ENCODE data around the gene ABCC4. TPM values are rescaled to one million over a fixed set of nuclear protein-coding genes. Genes with fewer than 3 reads are reported as not detected.
"Not testable (repeated sequence)": the region's sequence is repeated elsewhere in the genome, so short reads cannot be mapped to it uniquely, and the experiment has no call there.

ABCC4 gene
- total RNA-seq, 1 donor from 2014 or later = 9.0 TPM

GRCh38 chr13:95298971-95299621 is 2.2 kb downstream of the ABCC4 start:
- no peak for DNase-seq

DNA sequence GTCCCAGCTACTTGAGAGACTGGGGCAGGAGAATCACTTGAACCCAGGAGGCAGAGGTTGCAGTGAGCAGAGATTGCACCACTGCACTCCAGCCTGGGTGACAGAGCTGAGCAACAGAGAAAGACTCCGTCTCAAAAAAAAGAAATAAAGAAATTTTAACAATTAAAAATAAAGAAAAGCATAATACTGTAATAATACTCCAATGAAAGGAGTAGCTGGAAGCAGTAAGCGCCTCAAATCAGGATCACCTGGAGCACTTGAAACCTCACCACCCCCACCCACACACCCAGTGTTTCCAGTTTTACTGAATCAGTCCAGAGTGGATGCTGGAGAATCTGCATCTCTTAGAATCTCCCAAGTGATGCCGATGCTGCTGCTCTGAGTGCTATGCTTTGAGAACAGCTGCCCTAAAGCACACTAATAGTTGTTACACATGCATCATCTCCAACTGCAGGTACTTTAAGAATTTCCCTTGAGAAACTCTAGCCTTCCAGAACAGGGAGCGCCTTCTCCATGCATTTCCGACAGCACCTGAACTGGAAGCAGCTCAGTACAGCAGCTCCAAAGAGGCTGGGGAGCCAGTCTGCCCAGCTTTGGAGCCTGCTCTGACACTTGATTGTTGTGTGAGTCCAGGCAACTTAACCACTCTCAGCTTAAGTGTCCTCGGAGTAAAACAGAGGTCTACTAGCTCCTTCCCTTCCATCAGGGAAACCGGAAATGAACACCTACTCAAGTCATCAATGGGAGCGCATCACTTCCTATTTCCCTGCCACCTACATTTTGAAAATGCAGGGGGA is 2.9 kb downstream of the ABCC4 start:
- DNase-seq = no peak

DNA sequence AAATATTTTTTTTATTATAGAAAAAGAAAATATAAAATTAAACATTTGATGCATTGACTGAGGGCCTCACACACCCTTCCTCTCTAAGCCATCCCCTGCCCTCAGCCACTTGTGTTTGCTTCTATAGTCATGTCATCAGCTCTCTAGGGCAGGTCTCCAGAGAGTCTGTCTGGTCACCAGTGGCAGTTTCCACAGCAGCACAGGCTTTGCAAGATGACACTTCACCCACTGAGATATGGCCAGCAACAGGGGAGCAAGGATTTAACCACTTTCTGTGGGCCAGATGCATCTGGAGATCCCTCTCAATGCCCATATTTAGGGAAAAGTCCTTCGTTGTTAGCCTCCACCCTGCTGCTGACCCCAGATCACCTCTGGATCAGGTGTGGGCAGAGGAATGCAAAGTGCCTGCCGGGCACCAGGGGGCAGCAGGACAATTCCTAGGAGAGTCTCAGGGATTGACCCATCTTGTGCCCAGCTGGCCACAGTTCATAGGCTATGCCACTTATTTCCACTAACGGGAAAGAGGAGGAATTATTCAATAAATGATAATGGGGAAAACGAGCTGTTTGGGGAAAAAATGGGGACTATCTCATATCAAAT is 4.8 kb downstream of the ABCC4 start:
- DNase-seq = no peak

DNA sequence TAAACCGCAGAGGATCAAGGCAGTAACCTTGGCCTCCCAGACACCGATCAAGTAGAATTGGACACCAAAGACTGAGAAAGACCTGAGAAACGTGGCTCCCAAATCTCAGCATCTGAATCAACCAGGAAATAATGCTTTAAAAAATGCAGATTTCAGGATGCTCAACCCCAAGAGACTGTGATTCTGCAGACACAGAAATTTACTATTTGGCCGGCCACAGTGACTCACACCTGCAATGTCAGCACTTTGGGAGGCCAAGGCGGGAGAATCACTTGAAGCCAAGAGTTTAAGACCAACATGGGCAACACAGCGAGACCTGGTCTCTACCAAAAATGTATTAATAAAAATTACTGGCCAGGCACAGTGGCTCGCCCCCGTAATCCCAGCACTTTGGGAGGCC is 6.2 kb downstream of the ABCC4 start:
- no peak for DNase-seq

- DNase-seq = no peak
These were observed 8.6 kb downstream of the ABCC4 start for GRCh38 chr13:95292622-95293021.

GRCh38 chr13:95289901-95290300 is 11.3 kb downstream of the ABCC4 start:
- not testable (repeated sequence) for DNase-seq

- no peak for DNase-seq
These were observed 12.2 kb downstream of the ABCC4 start for GRCh38 chr13:95289020-95289444.

DNA sequence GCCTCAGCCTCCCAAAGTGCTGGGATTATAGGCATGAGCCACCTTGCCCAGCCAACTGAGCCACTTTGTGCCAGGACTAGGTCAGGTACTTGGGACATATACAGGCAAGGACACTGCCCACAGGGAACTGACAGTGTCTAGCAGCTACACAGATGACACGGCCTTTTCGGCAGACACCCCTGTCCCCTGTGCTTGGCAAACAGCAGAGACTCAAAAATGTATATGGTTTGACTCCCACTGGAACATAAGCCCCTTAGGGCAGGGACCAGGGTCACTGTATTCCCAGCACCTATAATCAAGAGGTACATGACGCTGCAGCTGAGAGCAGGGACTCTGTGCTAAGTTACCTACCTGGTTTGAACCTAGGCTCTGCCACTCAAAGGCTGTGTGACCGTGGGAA is 16.8 kb downstream of the ABCC4 start:
- DNase-seq = no peak

GRCh38 chr13:95279016-95279415 is 22.2 kb downstream of the ABCC4 start:
- no peak for DNase-seq

- no peak for DNase-seq
These were observed 25.2 kb downstream of the ABCC4 start for GRCh38 chr13:95276037-95276505.

GRCh38 chr13:95275322-95276036 is 25.8 kb downstream of the ABCC4 start:
- DNase-seq = no peak

- not testable (repeated sequence) for DNase-seq
These were observed 27.6 kb downstream of the ABCC4 start for GRCh38 chr13:95273592-95274132.

- not testable (repeated sequence) for DNase-seq
These were observed 29.2 kb downstream of the ABCC4 start for GRCh38 chr13:95272076-95272475.

DNA sequence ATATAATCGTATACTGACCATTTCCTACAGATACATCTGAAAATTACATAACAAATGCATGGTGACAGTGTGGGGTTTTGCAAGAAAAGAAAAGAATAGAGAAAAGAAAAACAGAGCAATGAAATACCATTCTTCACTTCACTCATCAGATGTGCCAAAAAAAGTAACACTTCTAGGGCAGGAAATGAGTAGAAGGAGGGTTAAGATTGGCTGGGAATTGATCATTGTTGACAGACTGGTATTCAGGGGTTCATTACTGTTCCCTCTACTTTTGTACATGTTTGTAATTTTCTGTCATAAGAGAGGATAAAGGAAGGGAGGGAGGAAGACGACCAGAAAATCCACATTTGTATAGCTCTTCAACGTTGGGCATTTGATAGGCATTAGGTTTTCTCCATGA is 31.5 kb downstream of the ABCC4 start:
- DNase-seq = no peak

GRCh38 chr13:95268343-95269065 is 32.7 kb downstream of the ABCC4 start:
- not testable (repeated sequence) for DNase-seq

- no peak for DNase-seq
These were observed 33.4 kb downstream of the ABCC4 start for GRCh38 chr13:95267662-95268342.

GRCh38 chr13:95264225-95264624 is 37.0 kb downstream of the ABCC4 start:
- no peak for DNase-seq

GRCh38 chr13:95262837-95263384 is 38.3 kb downstream of the ABCC4 start:
- DNase-seq = no peak

DNA sequence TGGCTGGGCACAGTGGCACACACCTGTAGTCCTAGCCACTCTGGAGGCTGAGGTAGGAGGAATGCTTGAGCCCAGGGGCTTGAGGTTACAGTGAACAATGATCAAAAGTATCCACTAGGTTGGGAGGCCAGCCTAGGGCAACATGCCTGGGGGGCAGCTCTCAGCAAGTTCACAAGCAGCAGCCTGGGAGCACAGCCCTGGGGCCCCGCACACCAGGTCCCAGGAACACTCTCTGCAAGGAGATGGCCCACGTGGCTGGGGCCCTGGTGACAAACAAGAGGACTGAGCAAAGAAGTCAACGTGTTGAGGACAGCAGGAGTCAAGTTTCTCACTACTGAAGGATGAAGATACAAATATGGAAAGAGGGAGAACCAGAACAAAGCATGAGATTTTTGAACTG is 39.3 kb downstream of the ABCC4 start:
- no peak for DNase-seq

GRCh38 chr13:95260031-95260525 is 41.2 kb downstream of the ABCC4 start:
- no peak for DNase-seq
